ENCODE results near the gene ATG101.

DNA sequence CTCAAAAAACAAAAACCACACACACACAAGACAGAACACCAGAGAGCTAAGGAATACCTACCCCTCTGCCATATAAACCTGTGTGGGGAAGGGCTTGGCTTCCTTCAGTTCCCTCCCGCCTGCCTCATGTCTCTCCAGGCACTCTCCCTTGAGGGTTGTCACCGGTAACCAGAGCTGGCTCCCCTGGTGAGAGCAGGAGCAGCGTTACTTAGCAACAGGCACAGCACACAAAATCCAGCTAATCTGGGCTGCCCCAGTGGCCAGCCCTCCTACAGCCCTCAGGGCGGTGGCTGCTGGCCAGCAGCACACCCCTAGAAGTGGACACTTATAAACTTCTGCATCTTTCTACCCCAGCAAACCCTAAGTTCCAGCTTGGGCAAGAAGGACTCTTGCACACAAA, 40.1 kb upstream of the ATG101 start:
- TF ChIP-seq POLR2AphosphoS5 (IDR thresholded peaks at IDR 0.05; ENCODE audit: low read depth, low read length) = no peak
- TF ChIP-seq, protein P1, sequence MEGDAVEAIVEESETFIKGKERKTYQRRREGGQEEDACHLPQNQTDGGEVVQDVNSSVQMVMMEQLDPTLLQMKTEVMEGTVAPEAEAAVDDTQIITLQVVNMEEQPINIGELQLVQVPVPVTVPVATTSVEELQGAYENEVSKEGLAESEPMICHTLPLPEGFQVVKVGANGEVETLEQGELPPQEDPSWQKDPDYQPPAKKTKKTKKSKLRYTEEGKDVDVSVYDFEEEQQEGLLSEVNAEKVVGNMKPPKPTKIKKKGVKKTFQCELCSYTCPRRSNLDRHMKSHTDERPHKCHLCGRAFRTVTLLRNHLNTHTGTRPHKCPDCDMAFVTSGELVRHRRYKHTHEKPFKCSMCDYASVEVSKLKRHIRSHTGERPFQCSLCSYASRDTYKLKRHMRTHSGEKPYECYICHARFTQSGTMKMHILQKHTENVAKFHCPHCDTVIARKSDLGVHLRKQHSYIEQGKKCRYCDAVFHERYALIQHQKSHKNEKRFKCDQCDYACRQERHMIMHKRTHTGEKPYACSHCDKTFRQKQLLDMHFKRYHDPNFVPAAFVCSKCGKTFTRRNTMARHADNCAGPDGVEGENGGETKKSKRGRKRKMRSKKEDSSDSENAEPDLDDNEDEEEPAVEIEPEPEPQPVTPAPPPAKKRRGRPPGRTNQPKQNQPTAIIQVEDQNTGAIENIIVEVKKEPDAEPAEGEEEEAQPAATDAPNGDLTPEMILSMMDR (IDR thresholded peaks at IDR 0.05) = no peak
- TF ChIP-seq, protein P2, sequence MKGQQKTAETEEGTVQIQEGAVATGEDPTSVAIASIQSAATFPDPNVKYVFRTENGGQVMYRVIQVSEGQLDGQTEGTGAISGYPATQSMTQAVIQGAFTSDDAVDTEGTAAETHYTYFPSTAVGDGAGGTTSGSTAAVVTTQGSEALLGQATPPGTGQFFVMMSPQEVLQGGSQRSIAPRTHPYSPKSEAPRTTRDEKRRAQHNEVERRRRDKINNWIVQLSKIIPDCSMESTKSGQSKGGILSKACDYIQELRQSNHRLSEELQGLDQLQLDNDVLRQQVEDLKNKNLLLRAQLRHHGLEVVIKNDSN (IDR thresholded peaks at IDR 0.05; ENCODE audit: borderline replicate concordance, low read depth) = no peak
- TF ChIP-seq, protein P3, sequence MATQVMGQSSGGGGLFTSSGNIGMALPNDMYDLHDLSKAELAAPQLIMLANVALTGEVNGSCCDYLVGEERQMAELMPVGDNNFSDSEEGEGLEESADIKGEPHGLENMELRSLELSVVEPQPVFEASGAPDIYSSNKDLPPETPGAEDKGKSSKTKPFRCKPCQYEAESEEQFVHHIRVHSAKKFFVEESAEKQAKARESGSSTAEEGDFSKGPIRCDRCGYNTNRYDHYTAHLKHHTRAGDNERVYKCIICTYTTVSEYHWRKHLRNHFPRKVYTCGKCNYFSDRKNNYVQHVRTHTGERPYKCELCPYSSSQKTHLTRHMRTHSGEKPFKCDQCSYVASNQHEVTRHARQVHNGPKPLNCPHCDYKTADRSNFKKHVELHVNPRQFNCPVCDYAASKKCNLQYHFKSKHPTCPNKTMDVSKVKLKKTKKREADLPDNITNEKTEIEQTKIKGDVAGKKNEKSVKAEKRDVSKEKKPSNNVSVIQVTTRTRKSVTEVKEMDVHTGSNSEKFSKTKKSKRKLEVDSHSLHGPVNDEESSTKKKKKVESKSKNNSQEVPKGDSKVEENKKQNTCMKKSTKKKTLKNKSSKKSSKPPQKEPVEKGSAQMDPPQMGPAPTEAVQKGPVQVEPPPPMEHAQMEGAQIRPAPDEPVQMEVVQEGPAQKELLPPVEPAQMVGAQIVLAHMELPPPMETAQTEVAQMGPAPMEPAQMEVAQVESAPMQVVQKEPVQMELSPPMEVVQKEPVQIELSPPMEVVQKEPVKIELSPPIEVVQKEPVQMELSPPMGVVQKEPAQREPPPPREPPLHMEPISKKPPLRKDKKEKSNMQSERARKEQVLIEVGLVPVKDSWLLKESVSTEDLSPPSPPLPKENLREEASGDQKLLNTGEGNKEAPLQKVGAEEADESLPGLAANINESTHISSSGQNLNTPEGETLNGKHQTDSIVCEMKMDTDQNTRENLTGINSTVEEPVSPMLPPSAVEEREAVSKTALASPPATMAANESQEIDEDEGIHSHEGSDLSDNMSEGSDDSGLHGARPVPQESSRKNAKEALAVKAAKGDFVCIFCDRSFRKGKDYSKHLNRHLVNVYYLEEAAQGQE (IDR thresholded peaks at IDR 0.05; ENCODE audit: low read depth, low read length) = no peak
- TF ChIP-seq, protein P4, sequence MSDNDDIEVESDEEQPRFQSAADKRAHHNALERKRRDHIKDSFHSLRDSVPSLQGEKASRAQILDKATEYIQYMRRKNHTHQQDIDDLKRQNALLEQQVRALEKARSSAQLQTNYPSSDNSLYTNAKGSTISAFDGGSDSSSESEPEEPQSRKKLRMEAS (IDR thresholded peaks at IDR 0.05; ENCODE audit: low read depth) = no peak
- TF ChIP-seq GATA2 (CRISPR knock-in tag; IDR thresholded peaks at IDR 0.05) = no peak
- TF ChIP-seq, protein P5, sequence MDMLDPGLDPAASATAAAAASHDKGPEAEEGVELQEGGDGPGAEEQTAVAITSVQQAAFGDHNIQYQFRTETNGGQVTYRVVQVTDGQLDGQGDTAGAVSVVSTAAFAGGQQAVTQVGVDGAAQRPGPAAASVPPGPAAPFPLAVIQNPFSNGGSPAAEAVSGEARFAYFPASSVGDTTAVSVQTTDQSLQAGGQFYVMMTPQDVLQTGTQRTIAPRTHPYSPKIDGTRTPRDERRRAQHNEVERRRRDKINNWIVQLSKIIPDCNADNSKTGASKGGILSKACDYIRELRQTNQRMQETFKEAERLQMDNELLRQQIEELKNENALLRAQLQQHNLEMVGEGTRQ (IDR thresholded peaks at IDR 0.05; ENCODE audit: borderline replicate concordance, low read depth, low read length) = no peak
- TF ChIP-seq, protein P6, sequence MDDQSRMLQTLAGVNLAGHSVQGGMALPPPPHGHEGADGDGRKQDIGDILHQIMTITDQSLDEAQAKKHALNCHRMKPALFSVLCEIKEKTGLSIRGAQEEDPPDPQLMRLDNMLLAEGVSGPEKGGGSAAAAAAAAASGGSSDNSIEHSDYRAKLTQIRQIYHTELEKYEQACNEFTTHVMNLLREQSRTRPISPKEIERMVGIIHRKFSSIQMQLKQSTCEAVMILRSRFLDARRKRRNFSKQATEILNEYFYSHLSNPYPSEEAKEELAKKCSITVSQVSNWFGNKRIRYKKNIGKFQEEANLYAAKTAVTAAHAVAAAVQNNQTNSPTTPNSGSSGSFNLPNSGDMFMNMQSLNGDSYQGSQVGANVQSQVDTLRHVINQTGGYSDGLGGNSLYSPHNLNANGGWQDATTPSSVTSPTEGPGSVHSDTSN (IDR thresholded peaks at IDR 0.05) = no peak

Measured in SK-N-SH (cell line).